Bronchial epithelial cell (primary cell): ENCODE data around the gene SUGP2. TPM values are rescaled to one million over a fixed set of nuclear protein-coding genes. Genes with fewer than 3 reads are reported as not detected.

Source experiments
- DNase-seq: peaks from one replicate; pipeline ENCODE4 v3.0.0-alpha.2; 2010; ENCODE audit warnings: low read depth
- FAIRE-seq: peaks from 2 replicates; lab custom pipeline; 2011; peaks lifted over from hg19 to GRCh38; lab: Jason Lieb, UNC
- H3K27me3 ChIP-seq: 2 replicates; pipeline ENCODE4 v1.5.1; 2011; ENCODE audit warnings: low read length; ENCODE audit not compliant: control insufficient read depth, insufficient read depth
- H3K36me3 ChIP-seq: 2 replicates; pipeline ENCODE4 v1.5.1; 2011; ENCODE audit warnings: low read length; ENCODE audit not compliant: control insufficient read depth, insufficient read depth
- H3K4me3 ChIP-seq: 2 replicates; pipeline ENCODE4 v1.5.1; 2011; ENCODE audit warnings: mild to moderate bottlenecking, low read depth, low read length, control low read depth
- CTCF ChIP-seq: IDR thresholded peaks from 2 replicates; pipeline ENCODE4 v1.5.1; 2011; ENCODE audit warnings: mild to moderate bottlenecking, moderate library complexity, low read length, control low read depth, inconsistent platforms; ENCODE audit not compliant: insufficient read depth, severe bottlenecking
- total RNA-seq: library from RNA; depleted of rRNA; stranded (reverse); fragments of >200 nt; gene quantifications from 2 replicates; pipeline ENCODE4 v1.2.1, GENCODE V29; 2014

SUGP2 gene
- total RNA-seq, 1 donor from 2014 or later: 21.6 TPM

- DNase-seq (no peak), FAIRE-seq (no peak)
- Histone ChIP-seq H3K36me3 (peaks cover 22% of the 10 kb centered on the region), H3K27me3 (no peaks in the 10 kb centered on the region), H3K4me3 (no peak overlapping the region)
- TF ChIP-seq CTCF: no peak
These were observed 41.8 kb downstream of the SUGP2 start for GRCh38 chr19:18991468-18991867.

GRCh38 chr19:18991006-18991405, 42.3 kb downstream of the SUGP2 start:
- H3K36me3 ChIP-seq: peaks cover 22% of the 10 kb centered on the region
- no peak overlapping the region for H3K4me3 ChIP-seq
- no peak for DNase-seq
- H3K27me3 ChIP-seq: no peaks in the 10 kb centered on the region
- no peak for TF ChIP-seq CTCF
- no peak for FAIRE-seq

GRCh38 chr19:18990128-18990708, 43.1 kb downstream of the SUGP2 start:
- no peak for TF ChIP-seq CTCF
- FAIRE-seq: no peak
- Histone ChIP-seq H3K4me3 (no peak overlapping the region), H3K27me3 (no peaks in the 10 kb centered on the region), H3K36me3 (peaks cover 19% of the 10 kb centered on the region)
- no peak for DNase-seq

GRCh38 chr19:18989316-18989715, 44.0 kb downstream of the SUGP2 start:
- Histone ChIP-seq H3K4me3 (no peak overlapping the region), H3K27me3 (no peaks in the 10 kb centered on the region), H3K36me3 (peaks cover 17% of the 10 kb centered on the region)
- TF ChIP-seq CTCF: no peak
- FAIRE-seq (no peak), DNase-seq (no peak)

- no peak overlapping the region for H3K4me3 ChIP-seq
- peaks cover 5% of the 10 kb centered on the region for H3K36me3 ChIP-seq
- FAIRE-seq: no peak
- TF ChIP-seq CTCF: no peak
- no peak for DNase-seq
- no peaks in the 10 kb centered on the region for H3K27me3 ChIP-seq
These were observed 45.9 kb downstream of the SUGP2 start for GRCh38 chr19:18987456-18987855.

GRCh38 chr19:18985257-18985656, 48.1 kb downstream of the SUGP2 start:
- no peak overlapping the region for H3K4me3 ChIP-seq
- no peak for TF ChIP-seq CTCF
- H3K36me3 ChIP-seq: no peaks in the 10 kb centered on the region
- no peaks in the 10 kb centered on the region for H3K27me3 ChIP-seq
- DNase-seq (no peak), FAIRE-seq (no peak)
